ENCODE data around the gene PDCD11. TPM values are rescaled to one million over a fixed set of nuclear protein-coding genes. Genes with fewer than 3 reads are reported as not detected.
"Not testable (repeated sequence)": the region's sequence is repeated elsewhere in the genome, so short reads cannot be mapped to it uniquely, and the experiment has no call there.

The PDCD11 gene
- total RNA-seq, 1 experiment from 2014 or later = 106 TPM

DNA sequence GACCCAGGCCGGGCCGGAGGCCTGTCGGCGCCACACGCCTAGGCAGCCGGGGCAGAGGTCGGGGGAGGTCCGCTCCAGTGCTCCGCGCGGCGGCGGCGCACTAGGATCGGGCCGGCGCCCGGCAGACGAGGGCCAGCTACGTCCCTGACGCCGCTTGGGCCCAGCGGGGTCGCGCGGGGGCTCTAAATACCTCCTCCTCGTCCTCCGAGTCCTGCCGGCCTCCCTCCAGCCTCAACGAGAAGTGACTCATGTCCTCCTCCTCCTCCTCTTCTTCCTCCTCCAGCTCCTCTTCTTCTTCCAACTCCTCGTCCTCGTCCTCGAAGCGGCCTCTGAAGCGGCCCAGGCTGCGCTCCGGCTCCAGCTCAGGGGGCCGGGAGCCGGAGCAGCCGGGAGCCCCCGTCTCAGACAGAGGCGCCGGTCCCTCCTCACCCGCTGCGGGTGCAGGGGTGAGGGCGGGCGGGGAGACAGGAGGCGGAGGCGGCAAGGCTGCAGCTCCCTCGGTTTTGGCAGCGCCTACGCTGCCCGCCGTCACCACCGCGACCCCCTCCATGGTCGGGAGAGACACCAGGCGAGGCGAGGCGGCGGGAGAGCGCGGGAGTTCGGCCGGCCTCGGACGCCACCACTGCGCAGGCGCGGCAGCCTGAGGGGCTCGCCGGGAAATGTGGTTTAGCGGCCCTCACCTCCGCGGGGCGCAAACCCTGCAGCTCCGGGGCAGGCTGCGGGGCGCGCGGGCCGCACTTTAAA lies 45.7 kb upstream of the PDCD11 start, which contains the start of gene PCGF6 (continued):
- no peak for TF ChIP-seq YY1 (IDR thresholded peaks at IDR 0.05; ENCODE audit: extremely low read depth, insufficient replicate concordance, low read depth, low read length)
- TF ChIP-seq TCF7L2 (IDR thresholded peaks at IDR 0.05; ENCODE audit: borderline replicate concordance, extremely low read depth, insufficient read depth, insufficient read length) = peak; percentile 8
- peak; percentile 53 for TF ChIP-seq POLR2A (IDR thresholded peaks at IDR 0.05; ENCODE audit: borderline replicate concordance, extremely low read depth, insufficient read depth, insufficient read length)

- Histone ChIP-seq H3K27me3 (ENCODE audit: insufficient read depth, low read length) (no peaks in the 10 kb centered on the region), H3K9ac (ENCODE audit: low read length) (no peak overlapping the region), H2AFZ (ENCODE audit: low read depth, low read length, poor library complexity, severe bottlenecking) (peak overlapping the region; percentile 83), H3K4me1 (ENCODE audit: control insufficient read depth in 1 of 2, insufficient read depth in 2 of 2, low read length in 2 of 2) (peaks cover 3 to 21% of the 10 kb centered on the region in 2 experiments; a peak in 3 of 4 replicates), H3K9me2 (ENCODE audit: insufficient read depth) (no peaks in the 10 kb centered on the region), H3K4me2 (ENCODE audit: low read length) (no peak overlapping the region), H3K4me3 (replicated peaks in 1 of 2; ENCODE audit: low read depth in 1 of 2, low read length in 2 of 2) (no peak overlapping the region), H3K27ac (ENCODE audit: low read depth, low read length) (no peak overlapping the region), H3K9me3 (ENCODE audit: control insufficient read depth in 1 of 2, insufficient read depth in 1 of 2, low read depth in 1 of 2, low read length in 2 of 2) (no peaks in the 10 kb centered on the region), H3K79me2 (ENCODE audit: insufficient read depth, low read length) (peaks cover 26% of the 10 kb centered on the region), H4K20me1 (ENCODE audit: insufficient read depth) (no peaks in the 10 kb centered on the region), H3K36me3 (ENCODE audit: control insufficient read depth in 1 of 2, insufficient read depth in 2 of 2, low read length in 2 of 2) (peaks cover under 1 to 3% of the 10 kb centered on the region in 2 experiments; a peak in 2 of 4 replicates)
- TF ChIP-seq ZNF274 (IDR thresholded peaks at IDR 0.05; ENCODE audit: low read depth, low read length) (no peak), ZFX (IDR thresholded peaks at IDR 0.05) (no peak), CBX3 (IDR thresholded peaks at IDR 0.05; ENCODE audit: low read depth) (peak; percentile 51; the same call in 1 of the 2 replicates), SP1 (IDR thresholded peaks at IDR 0.05; ENCODE audit: low read depth) (no peak), FOSL1 (IDR thresholded peaks at IDR 0.05; ENCODE audit: low read depth) (no peak), POLR2A (IDR thresholded peaks at IDR 0.05; ENCODE audit: borderline replicate concordance, extremely low read depth, insufficient read depth, insufficient read length) (no peak), SIN3A (IDR thresholded peaks at IDR 0.05; ENCODE audit: low read depth) (no peak), EZH2phosphoT487 (IDR thresholded peaks at IDR 0.05; ENCODE audit: borderline replicate concordance) (no peak)
- TF ChIP-seq, protein P1, sequence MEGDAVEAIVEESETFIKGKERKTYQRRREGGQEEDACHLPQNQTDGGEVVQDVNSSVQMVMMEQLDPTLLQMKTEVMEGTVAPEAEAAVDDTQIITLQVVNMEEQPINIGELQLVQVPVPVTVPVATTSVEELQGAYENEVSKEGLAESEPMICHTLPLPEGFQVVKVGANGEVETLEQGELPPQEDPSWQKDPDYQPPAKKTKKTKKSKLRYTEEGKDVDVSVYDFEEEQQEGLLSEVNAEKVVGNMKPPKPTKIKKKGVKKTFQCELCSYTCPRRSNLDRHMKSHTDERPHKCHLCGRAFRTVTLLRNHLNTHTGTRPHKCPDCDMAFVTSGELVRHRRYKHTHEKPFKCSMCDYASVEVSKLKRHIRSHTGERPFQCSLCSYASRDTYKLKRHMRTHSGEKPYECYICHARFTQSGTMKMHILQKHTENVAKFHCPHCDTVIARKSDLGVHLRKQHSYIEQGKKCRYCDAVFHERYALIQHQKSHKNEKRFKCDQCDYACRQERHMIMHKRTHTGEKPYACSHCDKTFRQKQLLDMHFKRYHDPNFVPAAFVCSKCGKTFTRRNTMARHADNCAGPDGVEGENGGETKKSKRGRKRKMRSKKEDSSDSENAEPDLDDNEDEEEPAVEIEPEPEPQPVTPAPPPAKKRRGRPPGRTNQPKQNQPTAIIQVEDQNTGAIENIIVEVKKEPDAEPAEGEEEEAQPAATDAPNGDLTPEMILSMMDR (IDR thresholded peaks at IDR 0.05 in 2 of 3, conservative IDR thresholded peaks at IDR 0.05 in 1 of 3; ENCODE audit: borderline replicate concordance in 1 of 3, insufficient read depth in 1 of 3, low read depth in 2 of 3, low read length in 2 of 3) = peak in 2 of 3 experiments; percentile 15 to 49; a peak in 2 of 6 replicates
- ATAC-seq (peak; percentile 44), DNase-seq (ENCODE audit: low read depth, low spot score) (no peak)
- POLR2A ChIA-PET = no interaction called here
- RAD21 ChIA-PET (ENCODE audit: low non-redundant PET in 1 of 2, low total read pairs in 2 of 2, uncharacterized antibody in 2 of 2, unreplicated experiment in 2 of 2) = interaction anchor here in 1 of 2 experiments (0.8 kb wide), 1 partner anchor 15 kb away, joined by 4 read pairs; no protein-coding TSS in a partner anchor
- CTCF ChIA-PET = interaction anchor here (0.7 to 1.4 kb wide), 7 partner anchors 12 to 534 kb away, joined by 3 to 5 read pairs (median 3); no protein-coding TSS in a partner anchor
- no TSS peak for BruUV-seq (replicated peaks)
- intact Hi-C loops (cut with micrococcal nuclease) = no loop called here
Measured at GRCh38 chr10:103353281-103353680, 43.1 kb upstream of the PDCD11 start.

DNA sequence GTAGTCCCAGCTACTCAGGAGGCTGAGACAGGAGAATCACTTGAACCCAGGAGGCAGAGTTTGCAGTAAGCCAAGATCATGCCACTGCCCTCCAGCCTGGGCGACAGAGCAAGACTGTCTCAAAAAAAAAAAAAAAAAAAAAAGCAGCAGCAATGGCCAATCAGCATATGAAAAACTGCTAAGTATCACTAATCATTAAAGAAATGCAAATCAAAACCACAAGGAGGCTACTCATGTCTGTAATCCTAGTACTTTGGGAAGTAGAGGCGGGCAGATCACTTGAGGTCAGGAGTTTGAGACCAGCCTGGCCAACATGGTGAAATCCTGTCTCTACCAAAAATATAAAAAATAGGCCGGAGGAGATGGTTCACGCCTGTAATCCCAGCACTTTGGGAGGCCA lies 41.9 kb upstream of the PDCD11 start:
- Histone ChIP-seq H3K4me1 (ENCODE audit: control insufficient read depth in 1 of 2, insufficient read depth in 2 of 2, low read length in 2 of 2) (peaks cover 3 to 18% of the 10 kb centered on the region in 2 experiments; a peak in 3 of 4 replicates), H3K79me2 (ENCODE audit: insufficient read depth, low read length) (peaks cover 13% of the 10 kb centered on the region)
- H3K27me3 ChIP-seq (ENCODE audit: insufficient read depth, low read length); ATAC-seq; BruUV-seq (replicated peaks); H3K9me2 ChIP-seq (ENCODE audit: insufficient read depth); H3K27ac ChIP-seq (ENCODE audit: low read depth, low read length); H3K9ac ChIP-seq (ENCODE audit: low read length); H3K9me3 ChIP-seq (ENCODE audit: control insufficient read depth in 1 of 2, insufficient read depth in 1 of 2, low read depth in 1 of 2, low read length in 2 of 2); H2AFZ ChIP-seq (ENCODE audit: low read depth, low read length, poor library complexity, severe bottlenecking); H3K36me3 ChIP-seq (ENCODE audit: control insufficient read depth in 1 of 2, insufficient read depth in 2 of 2, low read length in 2 of 2); RAD21 ChIA-PET (ENCODE audit: low non-redundant PET in 1 of 2, low total read pairs in 2 of 2, uncharacterized antibody in 2 of 2, unreplicated experiment in 2 of 2); H4K20me1 ChIP-seq (ENCODE audit: insufficient read depth); POLR2A ChIA-PET; intact Hi-C loops (cut with micrococcal nuclease); H3K4me2 ChIP-seq (ENCODE audit: low read length); H3K4me3 ChIP-seq (replicated peaks in 1 of 2; ENCODE audit: low read depth in 1 of 2, low read length in 2 of 2); DNase-seq (ENCODE audit: low read depth, low spot score): not testable (repeated sequence)
- CTCF ChIA-PET = interaction anchor here (1.2 kb wide), 1 partner anchor 130 kb away, joined by 3 read pairs; no protein-coding TSS in a partner anchor
